Tibial artery (tissue), 4 donors: ENCODE measurements around the gene CSKMT.
"Not testable (repeated sequence)": the region's sequence is repeated elsewhere in the genome, so short reads cannot be mapped to it uniquely, and the experiment has no call there.

ENCODE experiments used
- DNase-seq, 2 donors: peaks; one replicate each; pipeline ENCODE4 v3.0.0-alpha.2; 2019
- H3K27ac ChIP-seq, 2 donors: fragments of 200-600 bp; sonication (generic) in 1 of 2; 1 replicate in 1 of 2; 2 replicates in 1 of 2; pipeline ENCODE4 v1.5.1; 2018 to 2019; ENCODE audit warnings: mild to moderate bottlenecking in 1 of 2
- H3K27me3 ChIP-seq, 2 donors: fragments of 200-600 bp; sonication (generic) in 1 of 2; one replicate each; pipeline versions ENCODE4 v1.5.1 to v1.6.0; 2016 to 2019
- H3K36me3 ChIP-seq, 3 donors: fragments of 200-600 bp; sonication (generic) in 2 of 3; one replicate each; pipeline ENCODE4 v1.5.1; 2016 to 2019; ENCODE audit warnings: mild to moderate bottlenecking in 2 of 3
- H3K4me1 ChIP-seq, 4 donors: fragments of 200-600 bp; sonication (generic) in 2 of 4; 1 replicate in 3 of 4; 2 replicates in 1 of 4; pipeline ENCODE4 v1.5.1; 2016 to 2019
- H3K4me3 ChIP-seq, 2 donors: fragments of 200-600 bp; sonication (generic) in 1 of 2; 1 replicate in 1 of 2; 2 replicates in 1 of 2; pipeline ENCODE4 v1.5.1; 2018 to 2019; ENCODE audit warnings: mild to moderate bottlenecking in 2 of 2
- H3K9me3 ChIP-seq, 3 donors: fragments of 200-600 bp; sonication (generic) in 1 of 3; one replicate each; pipeline ENCODE4 v1.5.1; 2016 to 2019
- intact Hi-C: fragments of 100-400 bp; cut with DNase I; formaldehyde crosslinking; loops from one replicate; pipeline ENCODE4 v1.15.0; 2023; ENCODE audit warnings: low total_unique reads
- TF ChIP-seq, protein P1 (sequence below), 2 experiments: fragments of 200-600 bp in 1 of 2; fragments of 450-650 bp in 1 of 2; IDR thresholded peaks; one replicate each; pipeline ENCODE4 v1.5.1; 2017 to 2019; ENCODE audit warnings: antibody characterized with exemption in 2 of 2, mild to moderate bottlenecking in 1 of 2, moderate library complexity in 1 of 2

CSKMT gene

GRCh38 chr11:62671236-62671607 is 6.1 kb downstream of the CSKMT start:
- no peak for DNase-seq
- TF ChIP-seq, protein P1, sequence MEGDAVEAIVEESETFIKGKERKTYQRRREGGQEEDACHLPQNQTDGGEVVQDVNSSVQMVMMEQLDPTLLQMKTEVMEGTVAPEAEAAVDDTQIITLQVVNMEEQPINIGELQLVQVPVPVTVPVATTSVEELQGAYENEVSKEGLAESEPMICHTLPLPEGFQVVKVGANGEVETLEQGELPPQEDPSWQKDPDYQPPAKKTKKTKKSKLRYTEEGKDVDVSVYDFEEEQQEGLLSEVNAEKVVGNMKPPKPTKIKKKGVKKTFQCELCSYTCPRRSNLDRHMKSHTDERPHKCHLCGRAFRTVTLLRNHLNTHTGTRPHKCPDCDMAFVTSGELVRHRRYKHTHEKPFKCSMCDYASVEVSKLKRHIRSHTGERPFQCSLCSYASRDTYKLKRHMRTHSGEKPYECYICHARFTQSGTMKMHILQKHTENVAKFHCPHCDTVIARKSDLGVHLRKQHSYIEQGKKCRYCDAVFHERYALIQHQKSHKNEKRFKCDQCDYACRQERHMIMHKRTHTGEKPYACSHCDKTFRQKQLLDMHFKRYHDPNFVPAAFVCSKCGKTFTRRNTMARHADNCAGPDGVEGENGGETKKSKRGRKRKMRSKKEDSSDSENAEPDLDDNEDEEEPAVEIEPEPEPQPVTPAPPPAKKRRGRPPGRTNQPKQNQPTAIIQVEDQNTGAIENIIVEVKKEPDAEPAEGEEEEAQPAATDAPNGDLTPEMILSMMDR (IDR thresholded peaks at IDR 0.05): no peak
- Histone ChIP-seq H3K27ac (peak overlapping the region; percentile 92 to 94), H3K36me3 (peaks cover 8 to 37% (median 11%) of the 10 kb centered on the region in 3 donors), H3K4me1 (peaks cover 7 to 49% (median 39%) of the 10 kb centered on the region in 4 donors), H3K27me3 (no peaks in the 10 kb centered on the region), H3K9me3 (no peaks in the 10 kb centered on the region), H3K4me3 (peak overlapping the region; percentile 58 to 92)
- intact Hi-C loops: no loop called here

GRCh38 chr11:62671608-62672389 is 6.7 kb downstream of the CSKMT start, which contains the start of the genes LBHD1 and UQCC3:
TSS of gene LBHD1 (minus strand) at chr11:62672267. CDS start at chr11:62670031, 2,236 bp downstream.
TSS of gene UQCC3 (plus strand) at chr11:62671673. CDS start at chr11:62671746, 73 bp downstream.
- Histone ChIP-seq H3K4me1 (peaks cover under 1 to 45% (median 34%) of the 10 kb centered on the region in 4 donors), H3K9me3 (no peaks in the 10 kb centered on the region), H3K36me3 (peaks cover 10 to 38% (median 13%) of the 10 kb centered on the region in 3 donors), H3K27me3 (no peaks in the 10 kb centered on the region), H3K27ac (peak within 1 kb of the TSS; percentile 92 to 94), H3K4me3 (peak within 1 kb of the TSS; percentile 58 to 92)
- DNase-seq: peak; percentile 75 to 83
- TF ChIP-seq, protein P1 (IDR thresholded peaks at IDR 0.05): no peak
- intact Hi-C loops: no loop called here

- Histone ChIP-seq H3K27me3 (no peaks in the 10 kb centered on the region), H3K9me3 (no peaks in the 10 kb centered on the region), H3K36me3 (peaks cover 19 to 41% (median 21%) of the 10 kb centered on the region in 3 donors), H3K27ac (peak overlapping the region in 1 of 2 donors; percentile 94), H3K4me1 (peaks cover 0 to 45% (median 34%) of the 10 kb centered on the region in 4 donors), H3K4me3 (peak overlapping the region in 1 of 2 donors; percentile 92)
- intact Hi-C loops: no loop called here
- TF ChIP-seq, protein P1 (IDR thresholded peaks at IDR 0.05): no peak
- DNase-seq: no peak
Observed at GRCh38 chr11:62673196-62673525, 8.0 kb downstream of the CSKMT start.

- DNase-seq, H3K4me3 ChIP-seq, H3K27me3 ChIP-seq, H3K9me3 ChIP-seq, intact Hi-C loops, H3K27ac ChIP-seq: not testable (repeated sequence)
- Histone ChIP-seq H3K4me1 (peaks cover 0 to 51% (median 37%) of the 10 kb centered on the region in 4 donors), H3K36me3 (peaks cover 19 to 41% (median 21%) of the 10 kb centered on the region in 3 donors)
Observed at GRCh38 chr11:62675415-62675814, 10.3 kb downstream of the CSKMT start.

- no peak for DNase-seq
- TF ChIP-seq, protein P1 (IDR thresholded peaks at IDR 0.05): no peak
- Histone ChIP-seq H3K27me3 (no peaks in the 10 kb centered on the region), H3K4me3 (no peak overlapping the region), H3K36me3 (peaks cover 19 to 41% (median 21%) of the 10 kb centered on the region in 3 donors), H3K4me1 (peaks cover 0 to 45% (median 32%) of the 10 kb centered on the region in 4 donors), H3K27ac (no peak overlapping the region), H3K9me3 (no peaks in the 10 kb centered on the region)
- intact Hi-C loops: no loop called here
Observed at GRCh38 chr11:62676698-62677097, 11.6 kb downstream of the CSKMT start.

DNA sequence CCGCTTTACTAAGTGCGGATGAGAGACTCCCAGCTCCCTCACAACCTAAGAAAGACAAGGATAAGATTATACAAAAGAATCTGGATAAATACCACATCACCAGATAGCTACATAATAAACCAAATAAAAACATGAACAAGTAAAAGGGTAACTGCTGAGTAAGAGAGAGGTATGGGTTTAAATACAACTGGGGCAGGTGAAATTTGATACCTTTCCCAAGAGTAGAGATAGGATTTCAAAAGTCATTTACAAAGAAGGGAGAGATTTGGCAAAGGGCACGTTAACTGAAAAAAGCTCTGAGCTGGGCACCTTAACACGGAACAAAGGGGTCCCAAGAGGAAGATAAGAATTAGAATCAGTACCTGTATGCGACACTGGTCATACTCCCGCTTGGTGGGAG is 12.0 kb downstream of the CSKMT start:
- H3K27ac ChIP-seq: no peak overlapping the region
- peaks cover 19 to 41% (median 21%) of the 10 kb centered on the region in 3 donors for H3K36me3 ChIP-seq
- TF ChIP-seq, protein P1 (IDR thresholded peaks at IDR 0.05): no peak
- intact Hi-C loops: no loop called here
- no peak overlapping the region for H3K4me3 ChIP-seq
- no peak for DNase-seq
- no peaks in the 10 kb centered on the region for H3K9me3 ChIP-seq
- H3K4me1 ChIP-seq: peaks cover 0 to 45% (median 30%) of the 10 kb centered on the region in 4 donors
- no peaks in the 10 kb centered on the region for H3K27me3 ChIP-seq
